ENCODE data around the gene SYMPK. TPM values are rescaled to one million over a fixed set of nuclear protein-coding genes. Genes with fewer than 3 reads are reported as not detected.

SYMPK gene
- total and polyA plus RNA-seq, 8 donors = 32.2 to 420 (median 79.8) TPM

DNA sequence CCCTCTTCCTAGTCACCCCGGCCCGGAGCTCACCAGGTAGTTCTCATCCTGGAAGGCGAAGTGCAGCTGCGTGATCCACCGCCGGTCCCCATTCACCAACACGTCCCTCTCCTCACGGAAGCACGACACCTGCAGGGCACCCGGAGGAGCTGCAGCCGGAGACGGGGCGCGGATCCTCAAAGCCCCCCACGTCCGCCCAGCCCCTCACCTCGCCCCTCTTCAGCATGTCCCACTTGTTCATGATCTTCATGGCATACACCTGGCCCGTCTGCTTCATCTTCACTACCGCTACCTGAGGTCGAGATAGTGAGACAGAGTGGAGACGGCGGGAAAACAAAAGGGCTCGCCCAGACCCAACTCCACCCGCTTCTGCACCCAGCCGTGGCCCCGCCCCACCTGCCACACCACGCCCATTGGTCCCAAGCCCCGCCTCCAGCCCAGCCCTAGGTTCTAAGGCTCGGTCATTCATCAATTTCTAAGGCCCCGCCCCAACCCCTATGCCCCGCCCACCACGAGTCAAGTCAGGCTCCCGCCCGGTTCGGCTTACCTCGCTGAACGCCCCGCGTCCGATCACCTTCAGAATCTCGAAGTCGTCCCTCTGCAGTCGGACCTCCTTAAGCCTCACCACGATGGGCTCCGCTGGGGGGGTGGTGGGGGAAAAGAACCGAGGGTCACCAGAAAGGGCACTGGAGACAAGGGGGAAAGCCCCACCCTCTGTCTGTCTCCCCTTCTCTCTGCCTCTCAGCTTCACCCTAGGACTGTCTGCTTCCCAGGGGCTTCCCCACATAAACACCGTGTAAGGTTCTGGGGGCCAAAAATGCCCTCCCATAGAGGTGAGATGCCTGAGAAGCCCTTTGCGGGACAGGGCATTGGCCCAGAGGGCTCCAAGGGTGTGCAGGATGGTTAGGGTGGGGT lies 83.5 kb downstream of the SYMPK start:
- Histone ChIP-seq H3K36me3 (peaks cover 26 to 44% (median 32%) of the 10 kb centered on the region in 4 donors), H3K4me3 (peak overlapping the region; percentile 54 to 71 (median 64)), H3K27me3 (peaks cover 0 to 55% (median 0%) of the 10 kb centered on the region in 3 donors), H3K9me3 (no peaks in the 10 kb centered on the region), H3K4me1 (peaks cover 49 to 69% (median 59%) of the 10 kb centered on the region in 4 donors), H3K27ac (peak overlapping the region; percentile 67 to 88 (median 86))
- no peak for TF ChIP-seq EP300 (IDR thresholded peaks at IDR 0.05)
- peak in 5 of 7 experiments; percentile 54 to 90 (median 80) for TF ChIP-seq CTCF (IDR thresholded peaks at IDR 0.05)
- TF ChIP-seq POLR2AphosphoS5 (IDR thresholded peaks at IDR 0.05) = peak in 1 of 3 donors; percentile 37
- 4 to 9% (median 8%) methylated on average over 33 to 48 of the region's 48 CpGs for WGBS, 5 donors
- DNase-seq = peak; percentile 95 to 98
- intact Hi-C loops (cut with DNase I; ENCODE audit: low total_unique reads) = no loop called here

- peak overlapping the region in 1 of 5 donors; percentile 86 for H3K27ac ChIP-seq
- peaks cover 26 to 46% (median 35%) of the 10 kb centered on the region in 4 donors for H3K36me3 ChIP-seq
- intact Hi-C loops (cut with DNase I; ENCODE audit: low total_unique reads) = no loop called here
- H3K27me3 ChIP-seq = peaks cover 0 to 48% (median 0%) of the 10 kb centered on the region in 3 donors
- no peak for TF ChIP-seq POLR2AphosphoS5 (IDR thresholded peaks at IDR 0.05)
- TF ChIP-seq POLR2A (IDR thresholded peaks at IDR 0.05) = no peak
- no peak for TF ChIP-seq EP300 (IDR thresholded peaks at IDR 0.05)
- no peak for TF ChIP-seq CTCF (IDR thresholded peaks at IDR 0.05)
- H3K4me1 ChIP-seq = peaks cover 41 to 69% (median 55%) of the 10 kb centered on the region in 4 donors
- H3K9me3 ChIP-seq = no peaks in the 10 kb centered on the region
- DNase-seq = no peak
- WGBS, 5 donors = 88 to 93% (median 91%) methylated on average over 14 to 28 of the region's 28 CpGs
- peak overlapping the region in 1 of 4 donors; percentile 54 for H3K4me3 ChIP-seq
Measured at GRCh38 chr19:45778010-45778661, 84.8 kb downstream of the SYMPK start.

DNA sequence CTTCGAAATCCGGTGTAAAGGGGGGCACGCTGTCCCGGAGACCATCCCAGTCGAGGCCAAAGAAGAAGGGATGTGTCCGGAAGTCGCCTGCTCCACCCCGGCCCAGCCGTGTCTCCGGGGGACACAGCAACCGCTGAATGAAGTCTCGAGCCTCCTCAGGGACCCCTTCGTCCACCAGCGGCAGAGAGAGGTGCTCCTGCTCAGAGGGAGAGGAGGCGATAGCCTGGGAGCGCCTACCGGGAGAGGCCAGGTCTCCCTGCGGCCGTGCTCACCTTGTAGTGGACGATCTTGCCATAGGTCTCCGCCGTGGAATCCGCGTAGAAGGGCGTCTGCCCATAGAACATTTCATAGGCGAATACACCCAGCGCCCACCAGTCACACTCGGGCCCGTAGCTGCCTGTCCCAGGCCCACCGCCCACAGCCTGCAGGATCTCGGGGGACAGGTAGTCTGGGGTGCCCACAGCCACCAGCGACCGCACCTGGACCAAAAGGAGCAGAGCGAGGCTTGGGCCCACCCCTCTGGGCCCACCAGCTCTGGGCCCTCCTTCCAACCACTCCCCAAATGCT lies 85.5 kb downstream of the SYMPK start:
- peaks cover 0 to 44% (median 0%) of the 10 kb centered on the region in 3 donors for H3K27me3 ChIP-seq
- WGBS, 5 donors = 93 to 99% (median 96%) methylated on average over 13 to 34 of the region's 34 CpGs
- peaks cover 26 to 53% (median 39%) of the 10 kb centered on the region in 4 donors for H3K36me3 ChIP-seq
- peak overlapping the region in 1 of 5 donors; percentile 1 for H3K27ac ChIP-seq
- TF ChIP-seq CTCF (IDR thresholded peaks at IDR 0.05) (no peak), POLR2AphosphoS5 (IDR thresholded peaks at IDR 0.05) (no peak), POLR2A (IDR thresholded peaks at IDR 0.05) (no peak), EP300 (IDR thresholded peaks at IDR 0.05) (no peak)
- H3K4me1 ChIP-seq = peaks cover 44 to 72% (median 59%) of the 10 kb centered on the region in 4 donors
- no peaks in the 10 kb centered on the region for H3K9me3 ChIP-seq
- no peak for DNase-seq
- H3K4me3 ChIP-seq = peak overlapping the region in 1 of 4 donors; percentile 54
- intact Hi-C loops (cut with DNase I; ENCODE audit: low total_unique reads) = no loop called here

GRCh38 chr19:45774765-45775164 lies 88.2 kb downstream of the SYMPK start:
- Histone ChIP-seq H3K9me3 (no peaks in the 10 kb centered on the region), H3K27me3 (peaks cover 0 to 35% (median 0%) of the 10 kb centered on the region in 3 donors), H3K4me3 (no peak overlapping the region), H3K4me1 (peaks cover 38 to 72% (median 57%) of the 10 kb centered on the region in 4 donors), H3K27ac (peak overlapping the region in 2 of 5 donors; percentile 10 to 39), H3K36me3 (peaks cover 26 to 65% (median 44%) of the 10 kb centered on the region in 4 donors)
- TF ChIP-seq POLR2A (IDR thresholded peaks at IDR 0.05) = no peak
- TF ChIP-seq EP300 (IDR thresholded peaks at IDR 0.05) = no peak
- TF ChIP-seq POLR2AphosphoS5 (IDR thresholded peaks at IDR 0.05) = no peak
- no peak for TF ChIP-seq CTCF (IDR thresholded peaks at IDR 0.05)
- 69 to 84% (median 80%) methylated on average over 9 of the region's 9 CpGs for WGBS, 5 donors
- no peak for DNase-seq
- intact Hi-C loops (cut with DNase I; ENCODE audit: low total_unique reads) = no loop called here
